ENCODE results near the gene CLDN10.

The CLDN10 gene

DNA sequence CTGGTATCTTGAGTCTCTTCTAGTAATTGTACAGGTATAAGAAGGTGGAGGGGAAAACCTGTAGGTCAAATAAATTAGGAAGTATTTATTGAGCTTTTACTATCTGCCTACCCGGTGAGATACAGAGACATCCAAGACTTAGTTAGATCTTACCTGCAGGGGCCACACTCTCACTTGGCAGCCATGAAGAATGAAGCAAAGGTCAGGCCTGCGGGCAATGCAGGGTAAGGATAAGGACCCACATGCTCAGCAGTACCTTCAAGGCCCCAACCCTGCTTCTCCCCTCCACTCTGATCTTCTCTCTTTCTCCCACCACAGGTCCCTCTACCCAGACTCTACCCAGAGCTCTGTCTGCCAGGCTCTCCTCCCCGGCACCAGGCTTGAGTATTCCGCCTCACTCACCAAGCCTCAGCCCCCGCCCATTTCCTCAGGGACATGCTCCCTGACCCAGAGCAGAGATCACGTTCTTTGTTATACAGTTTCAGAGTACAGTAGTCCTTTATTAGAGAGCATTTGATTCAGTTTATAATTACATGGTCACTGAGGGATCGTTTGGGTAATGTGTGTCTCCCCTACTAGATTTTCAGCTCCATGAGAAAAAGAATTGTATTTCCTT is 18.9 kb upstream of the CLDN10 start:
- DNase-seq (ENCODE audit: low read depth, low spot score), result no peak
- CTCF ChIA-PET, result interaction anchor here (0.9 to 1.4 kb wide), 3 partner anchors 14 to 300 kb away, joined by 3 to 4 read pairs (median 3); no protein-coding TSS in a partner anchor
- TF ChIP-seq, protein P1, sequence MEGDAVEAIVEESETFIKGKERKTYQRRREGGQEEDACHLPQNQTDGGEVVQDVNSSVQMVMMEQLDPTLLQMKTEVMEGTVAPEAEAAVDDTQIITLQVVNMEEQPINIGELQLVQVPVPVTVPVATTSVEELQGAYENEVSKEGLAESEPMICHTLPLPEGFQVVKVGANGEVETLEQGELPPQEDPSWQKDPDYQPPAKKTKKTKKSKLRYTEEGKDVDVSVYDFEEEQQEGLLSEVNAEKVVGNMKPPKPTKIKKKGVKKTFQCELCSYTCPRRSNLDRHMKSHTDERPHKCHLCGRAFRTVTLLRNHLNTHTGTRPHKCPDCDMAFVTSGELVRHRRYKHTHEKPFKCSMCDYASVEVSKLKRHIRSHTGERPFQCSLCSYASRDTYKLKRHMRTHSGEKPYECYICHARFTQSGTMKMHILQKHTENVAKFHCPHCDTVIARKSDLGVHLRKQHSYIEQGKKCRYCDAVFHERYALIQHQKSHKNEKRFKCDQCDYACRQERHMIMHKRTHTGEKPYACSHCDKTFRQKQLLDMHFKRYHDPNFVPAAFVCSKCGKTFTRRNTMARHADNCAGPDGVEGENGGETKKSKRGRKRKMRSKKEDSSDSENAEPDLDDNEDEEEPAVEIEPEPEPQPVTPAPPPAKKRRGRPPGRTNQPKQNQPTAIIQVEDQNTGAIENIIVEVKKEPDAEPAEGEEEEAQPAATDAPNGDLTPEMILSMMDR (IDR thresholded peaks at IDR 0.05; ENCODE audit: insufficient read depth, low read length, missing control alignments), result no peak
- no peak overlapping the region for H3K4me3 ChIP-seq (ENCODE audit: low read depth, low read length)
- POLR2A ChIA-PET, result no interaction called here

DNA sequence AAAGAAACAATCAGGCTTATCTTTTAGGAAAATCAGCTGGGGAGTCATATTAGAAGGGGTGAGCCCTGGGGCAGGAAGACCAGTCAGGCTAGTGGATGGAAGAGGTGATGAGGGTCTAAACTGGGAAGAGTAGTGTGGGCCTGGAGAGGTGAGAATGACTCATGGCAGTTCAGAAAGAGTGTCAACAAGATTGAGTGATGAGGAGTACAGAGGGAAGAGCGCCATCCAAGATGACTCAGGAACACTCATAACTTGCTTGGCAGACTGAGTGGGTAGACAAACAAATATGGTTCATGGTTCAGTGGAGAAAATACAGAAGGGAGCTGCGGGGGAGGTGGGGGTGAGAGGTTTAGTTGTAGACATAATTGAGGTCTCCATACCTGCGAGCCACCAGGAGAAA is 17.3 kb upstream of the CLDN10 start:
- no peak overlapping the region for H3K4me3 ChIP-seq (ENCODE audit: low read depth, low read length)
- ChIA-PET CTCF (interaction anchor here (0.7 to 2.1 kb wide), 5 partner anchors 13 to 298 kb away, joined by 3 to 10 read pairs (median 4); no protein-coding TSS in a partner anchor), POLR2A (no interaction called here)
- TF ChIP-seq, protein P1 (IDR thresholded peaks at IDR 0.05; ENCODE audit: insufficient read depth, low read length, missing control alignments), result no peak
- DNase-seq (ENCODE audit: low read depth, low spot score), result no peak

DNA sequence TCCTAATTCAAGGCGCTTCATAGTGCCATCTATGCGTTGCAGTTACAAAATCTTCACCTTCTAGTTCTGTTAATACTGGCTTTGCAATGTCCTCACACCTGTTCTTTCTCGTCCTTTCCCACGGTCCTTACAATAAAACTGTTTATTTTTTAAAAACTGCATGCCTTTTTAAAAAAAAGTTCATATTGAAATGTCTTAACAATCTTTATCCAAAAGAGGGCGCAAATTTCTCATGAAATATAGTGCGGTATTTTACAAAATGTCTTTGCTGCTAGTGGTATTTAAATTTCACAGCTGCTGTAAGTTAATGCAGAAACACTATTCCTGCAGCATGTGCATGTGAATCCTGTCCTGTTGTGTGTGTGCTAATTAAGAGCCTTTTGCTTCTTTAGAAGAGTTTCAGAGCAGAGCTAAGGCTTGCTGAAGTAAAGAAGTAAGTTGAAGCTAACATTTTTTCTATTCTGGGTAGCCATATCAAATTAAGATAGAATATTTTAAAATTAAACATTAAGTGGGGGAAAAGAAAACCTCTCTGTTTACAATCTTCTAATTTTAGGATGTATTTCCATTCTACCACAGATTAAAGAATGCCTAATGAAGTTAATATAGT is 15.8 kb upstream of the CLDN10 start:
- TF ChIP-seq, protein P1 (IDR thresholded peaks at IDR 0.05; ENCODE audit: insufficient read depth, low read length, missing control alignments), result peak; percentile 4
- CTCF ChIA-PET, result interaction anchor here (0.6 to 4.5 kb wide), 25 partner anchors 9 to 444 kb away, joined by 3 to 57 read pairs (median 4); no protein-coding TSS in a partner anchor
- DNase-seq (ENCODE audit: low read depth, low spot score), result no peak
- POLR2A ChIA-PET, result no interaction called here
- H3K4me3 ChIP-seq (ENCODE audit: low read depth, low read length), result no peak overlapping the region

DNA sequence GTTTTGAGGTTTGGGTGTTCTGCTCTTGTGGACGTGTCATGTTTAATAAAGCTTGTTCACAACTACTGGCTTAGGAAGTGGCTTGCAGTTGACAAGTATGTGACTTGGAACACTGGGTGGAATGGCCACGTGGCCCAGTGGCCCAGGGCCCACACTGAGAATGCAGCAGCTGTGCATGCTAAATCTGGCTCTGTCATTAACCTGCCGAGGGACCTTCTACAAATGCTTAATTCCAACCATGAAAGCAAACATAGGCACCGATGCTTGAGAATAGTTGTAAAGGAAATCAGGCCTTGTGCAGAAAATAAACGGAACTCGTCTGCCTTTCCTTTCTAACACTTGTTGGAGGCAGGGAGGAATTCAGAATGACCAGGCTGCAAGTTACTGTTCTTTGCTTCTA is 11.6 kb upstream of the CLDN10 start:
- DNase-seq (ENCODE audit: low read depth, low spot score), result no peak
- no peak overlapping the region for H3K4me3 ChIP-seq (ENCODE audit: low read depth, low read length)
- ChIA-PET CTCF (interaction anchor here (1.0 kb wide), 1 partner anchor 13 kb away, joined by 4 read pairs; no protein-coding TSS in a partner anchor), POLR2A (no interaction called here)
- TF ChIP-seq, protein P1 (IDR thresholded peaks at IDR 0.05; ENCODE audit: insufficient read depth, low read length, missing control alignments), result no peak

DNA sequence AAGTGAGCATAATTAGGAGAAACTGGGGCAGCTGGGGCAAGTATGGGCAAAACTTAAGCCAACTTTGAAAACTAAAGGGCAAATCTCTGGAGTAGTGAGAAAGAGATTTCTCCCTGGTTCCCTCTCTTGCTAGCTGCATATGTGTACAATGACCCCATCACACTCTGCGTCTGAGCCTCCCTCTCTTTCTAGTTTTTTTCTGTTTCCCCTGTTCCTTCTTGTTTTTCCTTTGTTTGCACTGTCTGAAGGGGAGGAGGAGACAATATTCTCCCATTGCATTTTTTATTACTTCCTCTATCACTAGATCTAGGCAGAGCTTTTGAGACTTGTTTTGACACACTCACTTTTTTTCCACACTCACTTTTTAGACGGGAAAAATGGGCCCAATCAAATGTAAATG is 11.2 kb upstream of the CLDN10 start:
- POLR2A ChIA-PET, result no interaction called here
- TF ChIP-seq, protein P1 (IDR thresholded peaks at IDR 0.05; ENCODE audit: insufficient read depth, low read length, missing control alignments), result no peak
- DNase-seq (ENCODE audit: low read depth, low spot score), result no peak
- H3K4me3 ChIP-seq (ENCODE audit: low read depth, low read length), result no peak overlapping the region
- CTCF ChIA-PET, result interaction anchor here (0.7 to 1.4 kb wide), 3 partner anchors 12 to 293 kb away, joined by 3 to 4 read pairs (median 3); no protein-coding TSS in a partner anchor

DNA sequence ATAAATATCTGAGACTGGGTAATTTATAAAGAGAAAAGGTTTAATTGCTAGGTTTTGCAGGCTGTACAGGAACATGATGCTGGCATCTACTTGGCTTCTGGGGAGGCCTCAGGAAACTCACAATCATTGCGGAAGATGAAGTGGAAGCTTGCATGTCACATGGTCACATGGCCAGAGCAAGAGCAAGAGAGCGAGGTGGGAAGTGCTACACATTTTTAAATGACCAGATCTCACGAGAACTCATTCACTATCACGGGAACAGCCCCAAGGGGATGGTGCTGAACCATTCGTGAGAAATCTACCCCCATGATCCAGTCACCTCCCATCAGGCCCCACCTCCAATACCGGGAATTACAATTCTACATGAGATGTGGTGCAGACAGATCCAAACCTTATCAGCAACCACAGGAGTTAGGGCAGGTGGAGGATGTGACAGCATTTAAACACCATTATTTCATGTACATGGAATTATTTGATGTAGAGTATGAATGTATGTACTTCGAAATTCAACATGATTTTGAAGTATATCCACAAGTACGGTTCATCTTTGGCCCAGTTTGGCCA is 10.5 kb upstream of the CLDN10 start:
- no peak for DNase-seq (ENCODE audit: low read depth, low spot score)
- H3K4me3 ChIP-seq (ENCODE audit: low read depth, low read length), result no peak overlapping the region
- POLR2A ChIA-PET, result no interaction called here
- TF ChIP-seq, protein P1 (IDR thresholded peaks at IDR 0.05; ENCODE audit: insufficient read depth, low read length, missing control alignments), result no peak
- CTCF ChIA-PET, result interaction anchor here (0.7 to 1.4 kb wide), 2 partner anchors 23 to 292 kb away, joined by 3 read pairs; no protein-coding TSS in a partner anchor
